GM18520 (cell line): ENCODE results near the gene ASTN2.

Experiments used
- ATAC-seq: cut with Tn5 transposase; IDR thresholded peaks from one replicate; pipeline ENCODE4 v1.9.1; 2021; ENCODE audit not compliant: unreplicated experiment

Gene ASTN2

GRCh38 chr9:117029341-117029740, 385.5 kb downstream of the ASTN2 start:
- ATAC-seq, result no peak

GRCh38 chr9:117028103-117028858, 386.6 kb downstream of the ASTN2 start:
- ATAC-seq, result no peak

GRCh38 chr9:117021906-117022305, 393.0 kb downstream of the ASTN2 start:
- ATAC-seq, result no peak

GRCh38 chr9:117018966-117019617, 395.8 kb downstream of the ASTN2 start:
- ATAC-seq, result no peak

- ATAC-seq, result no peak
Observed at GRCh38 chr9:117017414-117017985, 397.4 kb downstream of the ASTN2 start.

- no peak for ATAC-seq
Observed at GRCh38 chr9:117014061-117014460, 400.8 kb downstream of the ASTN2 start.

GRCh38 chr9:117013440-117013995, 401.3 kb downstream of the ASTN2 start:
- ATAC-seq, result no peak

GRCh38 chr9:117010061-117010460, 404.8 kb downstream of the ASTN2 start:
- ATAC-seq, result no peak

- ATAC-seq, result no peak
Observed at GRCh38 chr9:117008876-117009275, 406.0 kb downstream of the ASTN2 start.

GRCh38 chr9:117008461-117008860, 406.4 kb downstream of the ASTN2 start:
- ATAC-seq, result no peak

- ATAC-seq, result no peak
Observed at GRCh38 chr9:117002686-117003085, 412.2 kb downstream of the ASTN2 start.

GRCh38 chr9:117000834-117001233, 414.0 kb downstream of the ASTN2 start:
- ATAC-seq, result no peak

GRCh38 chr9:117000196-117000723, 414.6 kb downstream of the ASTN2 start:
- ATAC-seq, result no peak

GRCh38 chr9:116998305-116998704, 416.6 kb downstream of the ASTN2 start:
- ATAC-seq, result no peak

- ATAC-seq, result no peak
Observed at GRCh38 chr9:116992865-116993264, 422.0 kb downstream of the ASTN2 start.

GRCh38 chr9:116991051-116991450, 423.8 kb downstream of the ASTN2 start:
- ATAC-seq, result no peak

GRCh38 chr9:116990592-116990991, 424.3 kb downstream of the ASTN2 start:
- no peak for ATAC-seq

- no peak for ATAC-seq
Observed at GRCh38 chr9:116987721-116988485, 427.0 kb downstream of the ASTN2 start.

- no peak for ATAC-seq
Observed at GRCh38 chr9:116986015-116986414, 428.8 kb downstream of the ASTN2 start.

- no peak for ATAC-seq
Observed at GRCh38 chr9:116985596-116985995, 429.3 kb downstream of the ASTN2 start.

GRCh38 chr9:116984111-116984510, 430.7 kb downstream of the ASTN2 start:
- ATAC-seq, result no peak
